ENCODE results near the gene DCAF8L2.

GRCh38 chrX:27746516-27746915 is 156.4 kb downstream of the DCAF8L2 start:
- no peak for TF ChIP-seq CTCF (IDR thresholded peaks at IDR 0.05)
- no peak for TF ChIP-seq POLR2A (IDR thresholded peaks at IDR 0.05)
- no peak for TF ChIP-seq EP300 (IDR thresholded peaks at IDR 0.05)
- TF ChIP-seq POLR2AphosphoS5 (IDR thresholded peaks at IDR 0.05), result no peak
